Medulla oblongata (tissue), 1 donor: ENCODE measurements around the gene STARD5.

ENCODE experiments used
- DNase-seq: peaks from one replicate; pipeline ENCODE4 v3.0.0-alpha.2; 2015; ENCODE audit errors: extremely low spot score

The STARD5 gene

DNA sequence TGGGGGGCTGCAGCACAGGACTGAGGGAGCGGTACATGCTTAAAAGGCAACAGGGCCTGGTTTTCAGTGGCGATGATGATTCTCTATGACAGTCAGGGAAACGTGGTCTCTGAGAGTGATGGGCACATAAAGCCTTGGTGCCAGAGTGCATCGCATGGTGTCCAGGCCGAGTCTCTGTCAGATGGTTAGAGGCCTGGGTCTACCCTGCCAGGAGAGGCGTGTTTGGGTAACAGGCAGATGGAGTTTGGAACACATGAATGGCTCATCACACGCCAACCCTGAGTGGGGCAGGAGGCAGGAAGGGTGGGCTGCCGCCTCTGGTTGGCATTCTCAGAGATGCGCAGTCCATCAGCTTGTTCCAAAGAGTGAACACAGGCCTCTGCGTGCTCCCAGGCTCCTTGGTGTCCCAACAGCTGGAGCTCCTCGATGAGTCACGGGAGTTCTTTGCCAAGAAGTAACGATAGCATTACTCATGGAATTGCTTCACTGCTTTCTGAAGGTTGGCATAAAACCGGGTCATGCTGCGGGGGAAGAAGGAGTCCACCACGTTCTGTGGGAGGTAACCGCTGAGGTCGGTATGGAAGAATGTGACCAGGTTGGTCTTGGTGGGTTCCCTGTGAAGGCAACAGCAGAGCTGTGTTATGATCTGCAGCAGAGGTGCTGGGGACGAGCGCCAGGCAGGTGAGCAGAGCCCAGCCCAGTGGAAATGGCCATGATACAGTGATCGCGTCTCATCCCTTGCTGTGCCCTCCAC is 11.0 kb downstream of the STARD5 start:
- DNase-seq, result no peak

GRCh38 chr15:81311752-81312464 is 12.0 kb downstream of the STARD5 start:
- DNase-seq, result peak; percentile 71

DNA sequence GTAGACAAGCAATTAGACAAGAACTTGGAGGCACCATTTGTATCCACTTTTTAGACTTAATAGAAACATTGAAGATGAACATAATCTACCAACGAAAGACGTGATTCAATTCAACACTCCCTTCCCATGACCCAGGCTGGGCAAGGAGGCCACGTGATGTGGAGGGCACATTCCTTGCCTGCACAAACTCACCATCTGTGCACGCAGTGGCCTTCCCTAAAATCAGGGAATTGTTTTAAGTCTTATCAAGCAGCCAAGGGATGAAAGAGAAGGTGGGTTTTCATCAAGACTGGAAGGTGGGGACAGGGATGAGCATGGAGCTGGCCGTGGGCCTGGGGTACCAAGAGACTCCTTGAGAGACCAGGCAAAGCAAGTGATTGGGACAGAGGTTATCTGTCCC is 13.5 kb downstream of the STARD5 start:
- DNase-seq, result no peak

DNA sequence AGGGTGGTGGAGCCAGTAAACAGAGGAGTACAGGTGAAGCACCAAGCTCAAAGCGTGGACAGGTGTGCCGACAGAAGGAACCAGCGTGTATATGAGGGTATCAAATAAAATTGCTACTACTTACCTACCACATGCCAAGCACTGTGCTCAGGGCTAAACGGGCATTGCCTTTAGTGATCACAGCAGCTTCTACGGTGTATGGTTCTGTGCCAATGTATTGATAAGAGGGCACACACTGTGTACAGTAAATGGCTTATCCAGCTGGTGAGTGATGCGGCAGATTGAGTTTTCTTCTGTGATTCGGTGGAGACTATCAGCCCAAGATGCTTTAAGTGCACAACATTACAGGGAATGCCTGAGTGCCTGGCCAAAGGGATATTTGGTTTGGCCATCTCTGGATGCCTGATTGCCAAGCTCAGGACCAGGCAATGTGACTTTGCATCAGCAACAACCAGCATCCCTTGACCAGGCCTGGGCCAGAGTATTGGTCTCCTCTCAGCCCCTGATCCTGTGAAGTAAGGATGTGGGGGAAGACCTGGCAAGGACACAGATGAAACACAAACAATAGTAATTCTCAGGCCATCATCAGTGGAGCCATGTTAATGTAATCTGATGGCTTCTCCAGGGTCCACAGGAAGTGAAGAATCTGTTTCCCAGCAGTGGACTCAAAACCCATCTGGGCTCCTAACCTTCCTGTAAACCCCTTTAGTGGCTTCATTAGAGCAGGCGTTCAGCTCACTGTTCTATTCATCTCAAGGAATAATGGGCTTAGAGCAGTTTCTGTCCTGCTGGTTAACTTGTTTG is 14.1 kb downstream of the STARD5 start:
- DNase-seq, result no peak

- DNase-seq, result no peak
Observed at GRCh38 chr15:81308260-81308659, 15.7 kb downstream of the STARD5 start.

GRCh38 chr15:81304226-81304625 is 19.7 kb downstream of the STARD5 start:
- DNase-seq, result peak; percentile 83

GRCh38 chr15:81303244-81304225 is 20.4 kb downstream of the STARD5 start:
- peak; percentile 59 for DNase-seq

- DNase-seq, result peak; percentile 39
Observed at GRCh38 chr15:81302701-81303109, 21.2 kb downstream of the STARD5 start.

GRCh38 chr15:81301815-81302399 is 22.0 kb downstream of the STARD5 start:
- DNase-seq, result peak; percentile 85

DNA sequence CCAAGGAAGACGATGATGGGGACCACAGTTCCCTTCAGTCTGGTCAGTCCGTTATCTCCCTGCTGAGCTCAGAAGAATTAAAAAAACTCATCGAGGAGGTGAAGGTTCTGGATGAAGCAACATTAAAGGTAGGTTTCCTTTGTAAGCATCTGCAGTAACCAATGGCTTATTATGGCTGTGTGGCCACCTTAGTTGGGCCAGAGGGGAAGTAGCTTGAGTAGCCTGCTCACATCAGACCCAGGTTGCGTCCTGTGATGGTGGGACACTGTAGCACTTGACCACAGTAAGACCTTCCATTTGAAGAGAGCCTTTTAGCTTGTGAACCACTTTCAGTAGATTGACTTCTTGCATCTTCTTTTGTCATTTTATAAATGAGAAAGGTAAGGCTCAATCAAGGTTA is 22.6 kb downstream of the STARD5 start:
- no peak for DNase-seq

DNA sequence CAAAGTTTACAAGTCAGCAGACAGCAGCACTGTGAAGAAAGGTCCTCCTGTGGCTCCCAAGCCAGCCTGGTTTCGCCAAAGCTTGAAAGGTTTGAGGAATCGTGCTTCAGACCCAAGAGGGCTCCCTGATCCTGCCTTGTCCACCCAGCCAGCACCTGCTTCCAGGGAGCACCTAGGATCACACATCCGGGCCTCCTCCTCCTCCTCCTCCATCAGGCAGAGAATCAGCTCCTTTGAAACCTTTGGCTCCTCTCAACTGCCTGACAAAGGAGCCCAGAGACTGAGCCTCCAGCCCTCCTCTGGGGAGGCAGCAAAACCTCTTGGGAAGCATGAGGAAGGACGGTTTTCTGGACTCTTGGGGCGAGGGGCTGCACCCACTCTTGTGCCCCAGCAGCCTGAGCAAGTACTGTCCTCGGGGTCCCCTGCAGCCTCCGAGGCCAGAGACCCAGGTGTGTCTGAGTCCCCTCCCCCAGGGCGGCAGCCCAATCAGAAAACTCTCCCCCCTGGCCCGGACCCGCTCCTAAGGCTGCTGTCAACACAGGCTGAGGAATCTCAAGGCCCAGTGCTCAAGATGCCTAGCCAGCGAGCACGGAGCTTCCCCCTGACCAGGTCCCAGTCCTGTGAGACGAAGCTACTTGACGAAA is 24.2 kb downstream of the STARD5 start:
- no peak for DNase-seq

- DNase-seq, result no peak
Observed at GRCh38 chr15:81299156-81299555, 24.8 kb downstream of the STARD5 start.

GRCh38 chr15:81298611-81299010 is 25.3 kb downstream of the STARD5 start:
- DNase-seq, result no peak

- DNase-seq, result no peak
Observed at GRCh38 chr15:81297603-81298575, 26.1 kb downstream of the STARD5 start.

GRCh38 chr15:81297147-81297572 is 26.8 kb downstream of the STARD5 start:
- DNase-seq, result no peak

DNA sequence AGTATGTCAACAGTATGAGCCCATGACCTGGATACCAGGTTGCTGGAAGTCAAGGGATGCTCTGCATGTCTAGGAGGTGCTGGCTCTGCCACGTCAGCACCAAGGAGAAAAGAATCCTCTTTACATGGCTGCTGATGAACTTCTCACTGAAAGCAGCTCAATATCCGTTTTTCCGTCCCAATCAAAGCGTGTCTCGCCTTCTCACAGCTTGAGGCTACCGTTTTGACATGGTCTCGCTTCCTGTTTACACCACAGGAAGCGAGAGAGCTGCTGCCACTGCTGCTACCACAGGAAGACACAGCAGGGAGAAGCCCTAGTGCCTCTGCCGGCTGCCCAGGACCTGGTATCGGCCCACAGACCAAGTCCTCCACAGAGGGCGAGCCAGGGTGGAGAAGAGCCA is 27.3 kb downstream of the STARD5 start:
- DNase-seq, result peak; percentile 79

DNA sequence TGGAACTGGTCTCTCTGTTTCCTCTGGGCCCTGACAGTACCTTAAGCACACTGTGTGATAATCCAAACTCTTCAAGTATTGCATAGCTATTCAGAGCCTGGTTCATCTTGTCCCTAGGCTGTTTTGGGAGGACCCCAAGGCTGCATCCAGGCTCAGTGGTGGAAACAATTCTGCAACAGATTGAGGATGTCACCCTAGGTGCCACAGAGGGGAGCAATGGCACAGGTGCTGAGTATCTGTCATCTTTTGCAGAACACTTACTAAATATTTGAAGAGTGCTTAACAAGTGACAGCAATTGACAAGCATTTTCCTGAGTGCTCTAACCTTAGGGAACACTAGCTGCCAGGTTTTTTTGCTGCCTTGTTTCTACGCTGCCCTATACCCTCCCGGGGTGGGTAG is 27.8 kb downstream of the STARD5 start:
- no peak for DNase-seq

DNA sequence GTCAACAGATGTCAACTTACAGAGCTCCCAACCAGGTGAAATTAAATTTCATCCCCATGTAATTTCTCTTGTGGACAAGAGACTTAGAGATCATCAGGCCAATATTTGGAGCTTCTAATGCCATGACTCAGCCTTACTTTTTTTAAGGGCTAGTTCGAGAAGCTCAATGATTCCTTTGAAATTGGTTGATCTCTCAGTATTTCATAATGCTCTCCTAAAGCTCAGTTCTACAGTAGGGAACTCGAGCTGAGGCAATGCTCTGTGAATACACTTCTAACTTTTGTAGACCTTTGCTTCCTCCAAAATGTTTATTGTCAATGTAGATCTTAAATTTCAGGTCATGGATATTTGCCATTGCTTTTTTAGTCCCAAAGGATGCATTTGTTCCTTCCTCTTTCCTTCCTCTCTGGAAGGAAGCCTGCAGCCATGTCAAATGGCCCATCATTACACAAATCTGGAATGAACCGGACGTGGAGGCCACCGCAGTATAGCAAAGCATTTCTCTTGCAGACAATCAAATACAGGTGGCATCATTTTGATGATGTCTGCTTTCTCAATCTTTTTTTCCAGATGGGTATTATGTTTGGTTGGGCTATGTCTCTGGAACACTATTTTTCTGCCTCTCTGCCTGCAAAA is 28.3 kb downstream of the STARD5 start:
- DNase-seq, result no peak

DNA sequence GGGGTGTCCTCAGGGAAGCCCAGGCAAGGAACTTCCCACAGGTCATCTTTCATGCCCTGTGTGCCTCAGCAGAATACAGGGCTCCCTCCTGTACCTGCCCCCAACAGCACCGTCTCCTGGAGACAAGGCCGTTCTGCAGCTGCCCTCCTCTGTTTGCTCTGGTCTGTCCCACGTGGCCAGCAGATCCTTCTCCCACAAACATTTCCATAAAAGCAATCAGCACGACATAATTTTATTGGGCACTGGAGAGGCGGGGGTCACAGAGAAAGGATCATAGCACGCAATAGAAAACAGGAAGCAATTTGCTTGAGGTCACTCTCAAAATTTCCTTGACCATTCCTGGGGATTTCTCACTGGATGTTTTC is 29.4 kb downstream of the STARD5 start:
- DNase-seq, result no peak
